DMS114 treated with DMSO at 0.1 percent for 48 hours (cell line): ENCODE data around the gene SERGEF.

Source experiments
- DNase-seq: peaks from one replicate; lab custom pipeline; 2025; ENCODE audit not compliant: unreplicated experiment; lab: John Stamatoyannopoulos, UW

SERGEF gene

GRCh38 chr11:17760102-17761029 lies 252.5 kb downstream of the SERGEF start:
- DNase-seq = no peak

DNA sequence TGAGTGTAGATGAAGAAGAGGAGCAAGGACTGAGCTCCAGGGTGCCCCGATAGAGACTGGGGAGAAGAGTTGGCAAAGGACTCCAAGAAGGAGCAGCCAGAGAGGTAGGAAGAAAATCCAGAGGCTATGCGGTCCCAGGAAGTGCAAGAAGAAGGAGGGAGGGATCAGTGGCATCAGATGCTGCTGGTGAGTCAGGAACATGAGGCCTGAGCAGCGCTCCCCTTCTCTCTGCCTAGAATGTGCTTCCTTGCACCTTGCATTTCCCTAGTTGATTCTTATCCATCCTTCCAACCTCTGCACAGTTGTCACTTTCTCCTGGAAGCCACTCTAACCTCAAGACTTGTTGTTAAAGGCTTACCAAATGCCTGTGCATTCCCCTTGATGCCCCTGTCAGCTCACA lies 257.0 kb downstream of the SERGEF start:
- no peak for DNase-seq

- no peak for DNase-seq
Observed at GRCh38 chr11:17753641-17754040, 259.2 kb downstream of the SERGEF start.

DNA sequence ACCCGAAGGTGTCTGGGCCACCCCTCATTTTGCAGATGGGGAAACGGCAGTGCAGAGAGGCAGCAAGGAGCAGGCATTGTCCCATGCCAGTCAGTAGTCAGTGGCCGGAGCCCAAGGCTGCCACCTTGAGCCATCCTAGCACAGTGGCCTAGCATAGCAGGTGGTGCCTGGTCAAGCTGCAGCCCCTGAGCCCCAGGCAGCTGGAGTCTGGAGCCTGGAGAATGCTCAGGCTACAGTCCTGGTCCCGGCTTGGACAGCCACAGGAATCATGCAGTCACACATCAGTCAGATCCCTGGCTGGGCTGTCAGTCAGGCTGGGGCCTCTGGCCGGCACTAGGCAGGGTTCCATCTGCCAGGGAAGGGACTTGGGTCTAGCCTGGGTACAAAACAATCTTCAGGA lies 259.7 kb downstream of the SERGEF start:
- DNase-seq = no peak

- no peak for DNase-seq
Observed at GRCh38 chr11:17752144-17752543, 260.7 kb downstream of the SERGEF start.

DNA sequence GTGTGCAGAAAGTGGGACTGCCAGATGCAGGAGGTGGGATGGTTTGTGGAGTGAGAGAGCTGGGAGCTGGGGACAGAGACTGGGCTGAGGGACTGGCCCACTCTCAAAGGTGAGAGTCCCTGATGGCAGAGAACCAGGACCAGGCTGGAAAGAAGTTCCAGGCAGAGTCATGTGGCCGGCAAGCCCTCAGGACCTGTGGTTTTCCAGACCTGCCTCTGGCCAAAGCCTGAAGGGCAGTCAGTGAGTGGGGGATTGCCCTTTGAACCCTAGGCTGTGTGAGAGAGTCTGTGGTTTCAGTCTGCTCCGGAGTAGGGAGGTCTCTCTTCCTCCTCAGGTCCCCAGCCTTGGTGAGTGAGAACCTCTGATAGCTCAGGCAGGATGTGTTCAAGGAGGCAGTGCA lies 261.3 kb downstream of the SERGEF start:
- no peak for DNase-seq

DNA sequence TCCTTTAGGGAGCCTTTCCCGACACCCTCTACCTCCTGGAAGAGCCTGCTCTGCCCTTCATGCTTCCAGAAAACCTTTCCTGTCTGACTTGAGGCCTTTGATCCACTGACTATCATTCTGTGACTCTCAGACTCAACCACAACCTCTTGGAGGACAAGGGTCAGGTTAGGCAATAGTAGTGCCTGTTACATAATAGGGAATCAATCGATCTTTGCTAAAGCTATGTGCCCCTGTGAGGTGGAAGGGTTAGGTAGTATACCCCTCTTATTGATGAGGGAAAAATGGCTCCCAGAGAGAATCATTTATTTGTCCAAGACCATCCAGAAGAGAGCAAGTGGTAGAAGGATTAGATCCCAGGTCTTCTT lies 262.1 kb downstream of the SERGEF start:
- DNase-seq = no peak

- DNase-seq = no peak
Observed at GRCh38 chr11:17750013-17750800, 262.6 kb downstream of the SERGEF start.

- no peak for DNase-seq
Observed at GRCh38 chr11:17748761-17749721, 263.8 kb downstream of the SERGEF start.

GRCh38 chr11:17748044-17748443 lies 264.8 kb downstream of the SERGEF start:
- DNase-seq = no peak

DNA sequence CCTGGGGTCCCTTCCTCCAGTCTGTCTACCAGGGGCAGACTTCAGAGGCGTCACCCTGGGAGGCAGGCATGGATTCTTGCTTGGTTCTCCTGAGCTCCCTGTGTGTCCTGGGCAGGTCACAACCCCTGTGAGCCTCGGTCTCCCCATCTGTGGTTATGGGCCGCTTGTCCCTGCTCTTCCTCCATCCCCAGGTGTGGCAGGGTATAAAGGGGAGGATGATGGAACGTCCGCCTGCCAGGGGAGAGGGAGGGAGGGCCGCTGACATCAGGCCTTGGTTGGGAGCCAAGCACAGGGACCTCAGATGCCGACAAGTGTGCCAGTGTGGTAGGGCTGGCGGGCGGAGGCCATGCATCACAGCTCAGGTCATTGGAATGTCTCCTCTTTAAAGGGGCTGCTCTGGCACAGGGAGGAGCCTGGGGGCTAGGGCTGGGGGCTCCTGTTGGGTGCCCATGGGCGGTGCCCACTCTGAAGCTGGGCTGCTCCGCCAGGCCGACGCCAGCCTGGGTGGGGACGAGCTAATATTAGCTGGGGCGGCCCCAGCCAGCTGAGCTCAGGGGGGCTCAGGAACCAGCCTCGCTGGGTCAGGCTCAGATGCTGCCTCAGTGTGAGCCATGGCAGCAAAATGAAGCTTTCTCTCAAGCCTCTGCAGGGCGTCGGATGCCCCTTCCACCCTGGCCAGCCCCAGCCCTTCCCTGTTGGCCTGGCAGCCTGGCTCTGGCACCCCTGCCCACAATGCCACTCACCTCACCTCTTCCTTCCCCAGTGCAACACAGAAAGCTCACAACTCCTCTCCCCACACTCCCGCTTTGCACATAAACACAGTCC lies 265.5 kb downstream of the SERGEF start:
- DNase-seq = no peak

DNA sequence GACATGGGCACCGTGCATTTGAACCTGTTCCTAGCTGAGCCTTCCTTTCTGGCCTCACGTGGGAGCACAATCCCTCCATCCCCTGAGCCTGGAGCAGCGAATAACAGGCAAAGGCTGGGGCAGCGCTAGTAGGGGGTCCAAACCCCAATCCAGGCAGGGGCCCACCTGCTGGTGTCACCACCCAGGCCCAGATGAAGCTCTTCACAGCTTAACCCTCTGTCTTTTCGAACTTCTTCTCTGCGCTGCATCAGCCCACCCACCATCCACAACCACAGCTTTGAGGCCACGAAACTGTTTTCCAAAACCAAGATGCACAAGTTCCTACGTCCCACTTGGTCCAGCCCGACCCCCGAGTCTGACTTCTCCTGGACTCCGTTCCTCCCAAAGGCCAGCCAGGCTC lies 266.8 kb downstream of the SERGEF start:
- no peak for DNase-seq

- DNase-seq = no peak
Observed at GRCh38 chr11:17745023-17745772, 267.6 kb downstream of the SERGEF start.

- no peak for DNase-seq
Observed at GRCh38 chr11:17744151-17744940, 268.5 kb downstream of the SERGEF start.

DNA sequence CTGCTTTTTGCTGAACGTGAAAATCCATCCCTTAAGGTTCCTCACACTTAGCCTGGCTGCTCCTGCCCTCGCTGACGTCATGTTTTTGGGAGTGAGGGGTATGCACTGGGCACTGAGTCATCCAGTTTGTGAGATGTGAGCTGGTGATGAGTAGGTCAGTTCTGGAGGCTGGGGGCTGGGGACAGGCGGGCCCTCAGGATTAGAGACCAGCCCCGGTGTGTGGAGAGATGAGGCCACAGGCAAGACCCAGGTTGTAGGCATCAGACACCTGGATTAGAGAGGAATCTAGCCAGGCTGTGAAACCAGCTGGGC lies 269.1 kb downstream of the SERGEF start:
- DNase-seq = no peak

- DNase-seq = no peak
Observed at GRCh38 chr11:17743026-17743807, 269.6 kb downstream of the SERGEF start.

- DNase-seq = no peak
Observed at GRCh38 chr11:17742019-17742418, 270.8 kb downstream of the SERGEF start.

DNA sequence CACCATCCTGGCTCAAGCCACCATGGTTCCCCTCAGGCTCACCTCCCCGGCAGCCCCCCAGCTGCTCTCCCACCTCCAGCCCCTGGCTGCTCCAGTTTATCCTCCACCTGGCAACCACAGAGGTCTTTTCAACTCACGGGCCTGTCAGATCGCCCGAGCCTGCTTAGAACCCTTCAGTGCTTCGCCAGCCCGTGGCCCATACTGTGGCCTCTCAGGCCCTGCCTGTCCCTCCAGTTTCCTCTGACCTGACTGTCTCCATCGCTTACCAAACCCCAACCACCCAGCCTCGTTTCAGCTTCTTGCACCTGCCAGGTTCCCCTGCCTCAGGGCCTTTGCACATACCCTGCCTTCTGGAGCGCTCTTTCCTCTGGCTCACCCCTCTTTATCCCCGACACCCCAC lies 271.4 kb downstream of the SERGEF start:
- no peak for DNase-seq
